ENCODE data around the gene CAMK2N1. TPM values are rescaled to one million over a fixed set of nuclear protein-coding genes. Genes with fewer than 3 reads are reported as not detected.

CAMK2N1 gene
- total and polyA plus RNA-seq, 2 donors from 2014 or later: 80.6 to 120 TPM

DNA sequence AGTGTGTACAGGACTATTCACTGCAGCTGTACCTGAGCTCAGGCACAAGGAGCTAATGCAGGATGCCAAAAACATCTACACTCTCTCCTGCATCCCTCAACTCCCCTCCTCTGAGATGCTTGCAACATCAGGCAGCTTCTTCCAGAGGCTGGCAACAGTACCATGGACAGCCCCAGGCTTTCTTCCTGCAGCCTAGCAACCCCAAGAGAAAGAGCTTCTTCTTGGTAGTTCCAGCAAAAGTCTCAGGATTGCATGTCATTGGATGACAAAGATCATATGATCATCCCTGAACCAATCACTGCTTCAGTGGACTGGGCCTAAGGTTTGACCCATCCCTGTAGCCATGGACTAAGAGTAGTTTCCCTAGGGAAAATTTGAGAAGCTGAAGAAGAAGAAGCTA is 46.7 kb downstream of the CAMK2N1 start:
- no peak overlapping the region for H3K4me3 ChIP-seq (ENCODE audit: low read length in 3 of 3)
- H3K27me3 ChIP-seq (ENCODE audit: control insufficient read depth, insufficient read depth, low read length): no peaks in the 10 kb centered on the region
- no peak overlapping the region for H3K27ac ChIP-seq (ENCODE audit: low read depth in 2 of 2, low read length in 2 of 2)
- FAIRE-seq (no peak), DNase-seq (peak in 3 of 5 donors; percentile 18 to 47 (median 40))
- H3K9ac ChIP-seq (ENCODE audit: low read length in 3 of 3): no peak overlapping the region
- TF ChIP-seq, protein P1, sequence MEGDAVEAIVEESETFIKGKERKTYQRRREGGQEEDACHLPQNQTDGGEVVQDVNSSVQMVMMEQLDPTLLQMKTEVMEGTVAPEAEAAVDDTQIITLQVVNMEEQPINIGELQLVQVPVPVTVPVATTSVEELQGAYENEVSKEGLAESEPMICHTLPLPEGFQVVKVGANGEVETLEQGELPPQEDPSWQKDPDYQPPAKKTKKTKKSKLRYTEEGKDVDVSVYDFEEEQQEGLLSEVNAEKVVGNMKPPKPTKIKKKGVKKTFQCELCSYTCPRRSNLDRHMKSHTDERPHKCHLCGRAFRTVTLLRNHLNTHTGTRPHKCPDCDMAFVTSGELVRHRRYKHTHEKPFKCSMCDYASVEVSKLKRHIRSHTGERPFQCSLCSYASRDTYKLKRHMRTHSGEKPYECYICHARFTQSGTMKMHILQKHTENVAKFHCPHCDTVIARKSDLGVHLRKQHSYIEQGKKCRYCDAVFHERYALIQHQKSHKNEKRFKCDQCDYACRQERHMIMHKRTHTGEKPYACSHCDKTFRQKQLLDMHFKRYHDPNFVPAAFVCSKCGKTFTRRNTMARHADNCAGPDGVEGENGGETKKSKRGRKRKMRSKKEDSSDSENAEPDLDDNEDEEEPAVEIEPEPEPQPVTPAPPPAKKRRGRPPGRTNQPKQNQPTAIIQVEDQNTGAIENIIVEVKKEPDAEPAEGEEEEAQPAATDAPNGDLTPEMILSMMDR (IDR thresholded peaks at IDR 0.05; ENCODE audit: borderline replicate concordance, extremely low read depth, insufficient read depth): no peak
- H3K9me3 ChIP-seq (ENCODE audit: control insufficient read depth in 2 of 3, insufficient read depth in 1 of 3, low read length in 3 of 3): no peaks in the 10 kb centered on the region
- intact Hi-C loops (cut with DNase I): no loop called here
- H3K36me3 ChIP-seq (ENCODE audit: control insufficient read depth in 2 of 3, insufficient read depth in 3 of 3, low read length in 3 of 3): no peaks in the 10 kb centered on the region
- peaks cover 0 to 2% (median 0%) of the 10 kb centered on the region in 3 donors for H3K4me1 ChIP-seq (ENCODE audit: control insufficient read depth in 2 of 3, insufficient read depth in 2 of 3, low read depth in 1 of 3, low read length in 3 of 3)

DNA sequence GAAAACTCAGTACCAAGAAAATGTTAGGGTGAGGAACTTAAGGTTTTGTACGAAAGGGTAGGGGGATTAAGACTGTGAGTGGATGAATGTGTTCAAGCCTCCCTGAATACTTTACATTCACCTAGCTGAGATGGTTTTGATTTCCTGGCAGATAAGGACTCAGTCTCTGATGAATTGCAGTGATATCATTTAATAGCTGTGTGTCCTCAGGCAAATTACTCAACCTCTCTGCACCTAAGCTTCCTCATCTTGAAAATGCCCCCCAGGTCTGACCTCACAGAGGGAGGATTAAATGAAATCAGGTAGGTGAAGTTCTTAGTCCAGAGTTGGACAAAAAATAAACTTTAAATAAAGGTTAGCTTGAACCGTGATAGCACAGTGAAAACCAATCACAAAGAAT is 48.4 kb downstream of the CAMK2N1 start:
- Histone ChIP-seq H3K27me3 (ENCODE audit: control insufficient read depth, insufficient read depth, low read length) (no peaks in the 10 kb centered on the region), H3K9me3 (ENCODE audit: control insufficient read depth in 2 of 3, insufficient read depth in 1 of 3, low read length in 3 of 3) (no peaks in the 10 kb centered on the region), H3K9ac (ENCODE audit: low read length in 3 of 3) (no peak overlapping the region), H3K36me3 (ENCODE audit: control insufficient read depth in 2 of 3, insufficient read depth in 3 of 3, low read length in 3 of 3) (no peaks in the 10 kb centered on the region), H3K27ac (ENCODE audit: low read depth in 2 of 2, low read length in 2 of 2) (no peak overlapping the region), H3K4me3 (ENCODE audit: low read length in 3 of 3) (no peak overlapping the region), H3K4me1 (ENCODE audit: control insufficient read depth in 2 of 3, insufficient read depth in 2 of 3, low read depth in 1 of 3, low read length in 3 of 3) (peaks cover 0 to 2% (median 0%) of the 10 kb centered on the region in 3 donors)
- FAIRE-seq (no peak), DNase-seq (no peak)
- intact Hi-C loops (cut with DNase I): no loop called here
- TF ChIP-seq, protein P1 (IDR thresholded peaks at IDR 0.05; ENCODE audit: borderline replicate concordance, extremely low read depth, insufficient read depth): no peak

- FAIRE-seq: no peak
- Histone ChIP-seq H3K4me1 (ENCODE audit: control insufficient read depth in 2 of 3, insufficient read depth in 2 of 3, low read depth in 1 of 3, low read length in 3 of 3) (no peaks in the 10 kb centered on the region), H3K9me3 (ENCODE audit: control insufficient read depth in 2 of 3, insufficient read depth in 1 of 3, low read length in 3 of 3) (no peaks in the 10 kb centered on the region), H3K4me3 (ENCODE audit: low read length in 3 of 3) (no peak overlapping the region), H3K9ac (ENCODE audit: low read length in 3 of 3) (no peak overlapping the region), H3K27ac (ENCODE audit: low read depth in 2 of 2, low read length in 2 of 2) (no peak overlapping the region), H3K27me3 (ENCODE audit: control insufficient read depth, insufficient read depth, low read length) (no peaks in the 10 kb centered on the region), H3K36me3 (ENCODE audit: control insufficient read depth in 2 of 3, insufficient read depth in 3 of 3, low read length in 3 of 3) (no peaks in the 10 kb centered on the region)
- no peak for DNase-seq
- TF ChIP-seq, protein P1 (IDR thresholded peaks at IDR 0.05; ENCODE audit: borderline replicate concordance, extremely low read depth, insufficient read depth): no peak
- intact Hi-C loops (cut with DNase I): no loop called here
Measured at GRCh38 chr1:20432891-20433290, 53.1 kb downstream of the CAMK2N1 start.

Other genes starting within 250 kb of the CAMK2N1 start
- gene VWA5B1, start 195.3 kb downstream of the CAMK2N1 start, total RNA-seq: 1.4 TPM
- gene VWA5B1, start 195.3 kb downstream of the CAMK2N1 start, polyA plus RNA-seq (ENCODE audit: insufficient read depth, low read depth, low replicate concordance): 0.69 TPM
- 33.0 TPM for gene MUL1, start 21.9 kb upstream of the CAMK2N1 start, total RNA-seq
- gene MUL1, start 21.9 kb upstream of the CAMK2N1 start, polyA plus RNA-seq (ENCODE audit: insufficient read depth, low read depth, low replicate concordance): 40.0 TPM
- 2.5 TPM for gene FAM43B, start 66.4 kb upstream of the CAMK2N1 start, total RNA-seq
- 1.7 TPM for gene FAM43B, start 66.4 kb upstream of the CAMK2N1 start, polyA plus RNA-seq (ENCODE audit: insufficient read depth, low read depth, low replicate concordance)
- gene CDA, start 102.9 kb upstream of the CAMK2N1 start, total RNA-seq: 6.0 TPM
- gene CDA, start 102.9 kb upstream of the CAMK2N1 start, polyA plus RNA-seq (ENCODE audit: insufficient read depth, low read depth, low replicate concordance): 29.9 TPM
- gene PINK1, start 147.2 kb upstream of the CAMK2N1 start, total RNA-seq: 72.7 TPM
- 156 TPM for gene PINK1, start 147.2 kb upstream of the CAMK2N1 start, polyA plus RNA-seq (ENCODE audit: insufficient read depth, low read depth, low replicate concordance)
- gene DDOST, start 175.2 kb upstream of the CAMK2N1 start, total RNA-seq: 206 TPM
- 146 TPM for gene DDOST, start 175.2 kb upstream of the CAMK2N1 start, polyA plus RNA-seq (ENCODE audit: insufficient read depth, low read depth, low replicate concordance)
- gene KIF17, start 231.8 kb upstream of the CAMK2N1 start, total RNA-seq: 4.9 TPM
- 3.7 TPM for gene KIF17, start 231.8 kb upstream of the CAMK2N1 start, polyA plus RNA-seq (ENCODE audit: insufficient read depth, low read depth, low replicate concordance)
- gene SH2D5, start 246.5 kb upstream of the CAMK2N1 start, total RNA-seq: 0.57 TPM
- gene SH2D5, start 246.5 kb upstream of the CAMK2N1 start, polyA plus RNA-seq (ENCODE audit: insufficient read depth, low read depth, low replicate concordance): 0.19 TPM

All from kidney (tissue), 14 donors.